GM18526 (cell line): Measurements from ENCODE around the gene CMTM5.

Experiments
- POLR2A ChIP-seq: IDR thresholded peaks from 3 replicates; pipeline ENCODE4 v1.6.1; 2011; ENCODE audit not compliant: insufficient read length; ENCODE audit errors: extremely low read depth

Gene CMTM5

DNA sequence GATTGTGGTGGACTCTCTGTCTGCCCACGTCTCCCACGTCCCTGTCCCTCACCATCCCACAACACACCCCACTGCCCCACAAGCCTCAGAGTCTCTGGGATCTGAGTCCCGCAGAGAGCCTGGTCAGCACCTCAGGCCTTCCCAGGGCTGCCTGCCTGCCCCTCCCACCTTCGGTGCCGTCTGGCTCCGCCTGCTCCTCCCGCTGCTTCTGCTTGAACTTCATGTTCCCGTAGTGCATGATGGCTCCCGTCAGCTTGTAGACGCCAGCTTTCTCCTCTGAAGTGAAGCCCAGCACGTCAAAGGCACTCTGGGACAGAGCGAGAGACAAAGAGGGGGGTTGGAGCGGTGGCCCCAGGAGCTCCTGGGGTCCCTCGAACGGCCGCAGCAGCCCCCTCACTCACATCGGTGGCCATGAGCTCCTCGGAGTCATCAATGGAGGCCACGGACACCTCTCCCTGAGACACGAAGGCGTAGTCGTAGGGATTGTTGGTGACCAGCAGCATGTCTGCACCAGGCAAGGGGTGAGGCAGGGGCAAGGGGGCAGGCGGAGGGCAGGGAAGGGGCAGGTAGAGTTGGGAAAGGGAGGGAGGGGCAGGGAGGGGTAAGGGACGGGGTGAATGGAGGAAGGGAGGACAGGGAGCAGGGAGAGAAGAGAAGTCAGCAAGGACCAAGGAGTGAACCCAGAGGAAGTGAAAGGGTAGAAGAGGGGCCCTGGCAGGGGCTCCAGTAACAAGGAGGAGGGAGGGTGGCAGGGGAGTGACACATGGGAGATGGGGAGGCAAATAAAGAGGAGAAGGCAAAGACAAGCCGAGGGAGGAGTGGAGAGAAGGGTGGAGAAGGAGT is 25.7 kb downstream of the CMTM5 start:
- no peak for TF ChIP-seq POLR2A

DNA sequence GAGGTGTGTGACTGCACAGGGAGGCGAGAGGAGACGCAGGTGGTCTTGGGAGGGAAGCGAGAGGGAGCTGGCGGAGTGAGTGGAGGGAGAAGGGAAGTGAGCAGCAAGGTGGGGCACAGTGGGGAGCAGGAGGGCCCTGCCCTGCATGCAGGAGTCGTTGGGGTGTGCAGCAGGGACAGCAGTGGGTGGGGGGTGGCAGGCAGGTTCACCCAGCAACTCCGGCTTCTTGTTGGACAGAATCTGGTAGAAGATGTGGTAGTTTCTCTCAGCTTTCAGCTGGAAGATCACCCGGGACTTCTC is 26.2 kb downstream of the CMTM5 start:
- TF ChIP-seq POLR2A, result no peak

DNA sequence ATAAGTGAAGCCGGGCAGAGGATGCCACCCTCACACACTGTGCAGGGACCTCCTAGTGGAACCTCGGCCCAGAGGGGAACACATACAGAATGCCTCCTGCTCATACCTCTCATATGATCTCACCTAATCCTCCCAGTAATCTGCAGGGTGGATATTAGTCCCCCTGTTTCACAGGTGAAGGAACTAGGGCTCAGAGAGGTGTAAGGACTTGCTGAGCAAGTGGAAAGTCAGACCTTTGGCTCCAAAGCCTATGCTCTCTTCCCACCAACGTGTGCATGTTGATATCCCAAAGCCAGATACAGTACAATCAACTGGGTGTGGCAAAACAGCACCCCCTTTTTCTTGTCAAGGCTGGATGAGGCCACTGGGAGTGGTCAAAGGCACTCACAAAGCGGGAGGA is 27.1 kb downstream of the CMTM5 start:
- TF ChIP-seq POLR2A, result no peak

DNA sequence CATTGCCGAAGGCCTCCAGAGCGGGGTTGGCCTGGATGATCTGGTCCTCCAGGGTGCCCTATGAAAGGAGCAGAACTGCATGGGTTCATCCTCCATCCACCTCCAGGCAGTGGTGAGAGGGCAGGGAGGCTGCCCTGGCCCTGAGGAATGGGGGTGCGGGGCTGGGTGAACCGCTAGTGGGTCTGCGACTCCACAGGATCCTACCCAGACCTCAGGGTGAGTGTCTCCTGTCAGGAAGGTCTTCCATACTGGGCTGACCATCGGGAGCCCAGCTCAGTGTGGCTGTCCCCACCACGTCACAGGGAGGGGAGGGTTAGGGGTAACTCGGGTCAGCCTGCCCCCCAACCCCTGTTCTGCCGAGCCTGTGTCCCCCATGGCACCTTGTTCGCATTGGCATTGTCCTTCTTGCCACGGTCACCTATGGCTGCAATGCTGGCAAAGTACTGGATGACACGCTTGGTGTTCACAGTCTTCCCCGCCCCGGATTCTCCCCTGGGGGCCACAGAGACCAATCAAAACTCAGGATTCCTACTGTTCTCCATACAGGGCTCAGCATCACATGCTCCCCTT is 27.6 kb downstream of the CMTM5 start:
- no peak for TF ChIP-seq POLR2A

DNA sequence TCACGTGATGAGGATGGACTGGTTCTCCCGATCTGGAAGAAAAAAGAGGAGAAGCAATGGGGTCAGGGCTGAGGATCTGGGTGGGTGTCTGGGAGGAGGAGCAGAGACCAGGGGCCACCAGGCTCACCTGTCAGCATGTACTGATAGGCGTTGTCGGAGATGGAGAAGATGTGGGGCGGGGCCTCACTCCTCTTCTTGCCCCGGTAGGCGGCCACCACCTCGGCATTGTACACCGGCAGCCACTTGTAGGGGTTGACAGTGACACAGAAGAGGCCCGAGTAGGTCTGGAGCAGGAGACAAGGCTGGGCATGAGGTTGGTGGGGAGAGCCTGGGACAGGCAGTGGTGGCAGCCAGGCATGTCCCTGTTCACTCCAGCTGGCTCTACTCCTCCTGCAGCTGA is 28.2 kb downstream of the CMTM5 start:
- TF ChIP-seq POLR2A, result no peak

DNA sequence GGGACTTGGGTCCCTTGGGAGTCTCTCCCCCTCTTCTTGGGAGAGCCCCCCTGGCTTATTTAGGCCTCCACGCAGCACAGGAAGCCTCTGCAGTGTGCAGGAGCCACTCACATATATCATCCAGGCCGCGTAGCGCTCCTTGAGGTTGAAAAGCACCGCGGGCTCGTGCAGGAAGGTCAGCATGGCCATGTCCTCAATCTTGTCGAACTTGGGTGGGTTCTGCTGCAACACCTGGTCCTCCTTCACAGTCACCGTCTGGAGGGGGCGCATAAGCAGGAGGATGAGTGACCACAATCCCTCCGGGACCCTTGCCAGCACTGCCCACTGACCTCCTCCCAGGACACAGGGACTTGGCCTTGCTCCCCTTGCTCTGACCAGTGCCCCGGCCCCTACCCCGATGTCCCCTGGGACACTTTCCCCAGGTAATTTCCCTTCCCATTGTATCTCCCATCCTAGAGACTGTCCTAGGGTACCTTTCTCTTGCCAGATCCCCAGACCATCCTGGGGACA is 28.7 kb downstream of the CMTM5 start:
- no peak for TF ChIP-seq POLR2A

DNA sequence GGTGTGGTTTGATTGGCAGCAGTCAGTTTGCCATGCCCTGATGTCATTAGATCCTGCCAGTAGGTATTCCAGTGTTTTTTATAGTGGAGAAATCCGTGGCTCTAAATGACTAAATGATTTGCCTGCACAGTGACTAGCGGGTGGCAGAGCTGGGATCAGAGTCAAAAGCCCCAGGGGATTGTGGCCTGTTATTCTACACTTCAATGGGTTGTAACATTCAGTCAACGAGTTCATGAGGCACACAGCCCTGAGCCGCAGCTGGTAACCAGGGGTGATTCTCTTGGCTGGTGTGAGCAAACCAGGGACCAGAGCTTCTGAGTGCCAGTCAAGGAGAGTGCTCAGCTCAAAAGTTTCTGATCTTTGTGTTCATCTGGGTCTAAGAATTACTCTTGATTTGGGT is 29.4 kb downstream of the CMTM5 start:
- TF ChIP-seq POLR2A, result no peak

DNA sequence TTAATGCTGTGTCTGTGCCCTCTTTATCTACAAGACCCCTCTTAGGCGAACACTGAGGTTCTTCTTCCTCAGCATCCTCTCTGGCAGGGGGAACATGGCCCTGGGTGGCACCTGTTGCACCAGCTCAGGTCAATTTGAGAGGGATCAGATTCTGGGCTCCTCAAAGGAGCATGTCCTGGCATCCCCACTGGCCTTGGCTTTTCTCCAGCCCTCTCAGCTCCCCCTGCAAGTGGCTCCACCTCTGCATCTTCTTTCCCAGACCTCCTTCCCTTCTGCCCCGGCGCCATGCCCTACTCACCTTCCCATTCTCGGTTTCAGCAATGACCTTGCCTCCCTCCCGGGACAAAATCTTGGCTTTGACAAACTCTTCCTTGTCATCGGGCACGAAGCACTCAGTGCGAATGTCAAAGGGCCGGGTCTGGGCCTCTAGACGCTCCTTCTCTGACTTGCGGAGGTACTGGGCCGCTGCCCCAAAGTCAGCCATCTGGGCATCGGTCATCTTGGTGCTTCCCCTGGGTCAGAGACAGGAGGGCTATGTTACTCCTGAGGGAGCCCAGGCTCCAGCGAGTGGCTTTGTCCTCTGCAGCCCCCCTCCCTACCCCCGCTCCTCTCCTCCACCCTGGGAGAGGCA is 30.0 kb downstream of the CMTM5 start:
- no peak for TF ChIP-seq POLR2A

DNA sequence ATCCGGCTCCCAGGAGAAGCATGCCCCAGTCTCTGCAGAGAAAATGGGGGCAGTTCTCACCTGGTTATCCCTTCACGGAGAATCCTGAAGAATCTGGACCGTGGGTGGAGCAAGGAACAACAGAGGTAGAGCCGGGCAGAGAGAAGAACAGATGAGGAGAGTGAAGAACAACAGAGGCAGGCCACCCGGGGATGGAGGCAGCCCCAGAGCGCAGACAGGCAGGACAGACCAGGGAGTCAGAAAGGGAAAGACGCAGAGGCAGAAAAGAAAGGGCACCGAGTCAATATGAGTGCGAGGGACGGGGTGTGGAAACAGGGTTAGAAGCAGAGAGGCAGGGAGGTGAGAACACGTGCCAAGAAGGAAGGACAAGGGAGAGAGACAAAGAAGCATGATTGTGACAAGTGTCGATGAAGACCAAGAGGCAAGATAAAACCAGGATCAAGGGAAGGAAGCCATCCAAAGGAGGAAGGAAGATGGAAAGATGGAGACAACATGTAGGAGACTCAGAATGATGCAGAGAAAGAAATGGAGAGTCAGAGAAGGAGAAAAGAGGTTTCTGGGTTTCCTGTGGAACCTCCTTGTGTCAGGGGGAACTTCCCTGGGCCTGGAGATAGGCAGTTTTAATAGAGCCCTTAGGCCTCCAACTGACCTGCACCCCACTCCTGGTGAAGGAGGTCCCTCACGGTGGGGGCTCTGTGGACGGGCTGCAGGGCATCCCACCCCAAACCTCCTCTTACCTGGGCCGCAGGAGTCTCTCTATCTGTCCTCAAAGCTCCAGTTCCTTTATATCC is 30.9 kb downstream of the CMTM5 start, which contains the start of gene MYH6:
TSS of gene MYH6 (minus strand) at position 758 of the 791 bp plus-strand sequence. CDS start 1,050 bp downstream, outside the sequence.
- no peak for TF ChIP-seq POLR2A

DNA sequence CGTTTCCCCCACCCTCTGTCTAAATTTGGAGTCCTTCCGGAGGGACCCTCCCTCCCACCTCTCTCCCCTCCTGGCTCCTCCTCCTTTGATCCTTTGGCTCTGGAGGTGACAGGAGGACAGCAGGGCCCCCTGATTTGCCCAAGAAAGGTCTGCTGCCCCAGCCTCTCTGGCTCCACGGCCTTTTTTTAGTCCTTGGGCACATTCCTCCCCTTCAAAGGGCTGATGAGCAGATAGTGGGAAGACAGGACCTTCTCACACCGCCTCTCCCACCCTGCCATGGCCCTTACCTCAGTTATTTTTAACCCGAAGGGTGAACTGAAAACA is 31.4 kb downstream of the CMTM5 start:
- no peak for TF ChIP-seq POLR2A

DNA sequence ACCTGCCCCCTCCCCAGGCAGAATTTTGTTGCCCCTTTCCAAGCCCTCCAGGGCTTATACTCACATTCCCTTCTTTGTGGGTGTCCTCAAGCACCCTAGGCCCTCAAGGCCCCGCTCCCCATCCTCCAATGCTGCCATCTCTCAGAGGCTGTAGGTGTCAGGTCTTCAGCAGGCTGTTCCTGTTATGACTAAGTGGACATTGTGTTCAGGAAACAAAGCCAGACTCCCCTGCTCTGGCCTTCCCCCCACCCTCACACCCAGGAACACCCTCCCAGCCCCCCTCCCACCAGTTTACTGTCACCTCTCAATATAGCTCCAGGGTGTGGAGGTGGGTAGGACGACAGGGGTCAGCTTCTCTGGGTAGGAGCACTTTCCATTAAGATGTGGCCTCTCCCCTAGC is 32.6 kb downstream of the CMTM5 start:
- TF ChIP-seq POLR2A, result no peak

DNA sequence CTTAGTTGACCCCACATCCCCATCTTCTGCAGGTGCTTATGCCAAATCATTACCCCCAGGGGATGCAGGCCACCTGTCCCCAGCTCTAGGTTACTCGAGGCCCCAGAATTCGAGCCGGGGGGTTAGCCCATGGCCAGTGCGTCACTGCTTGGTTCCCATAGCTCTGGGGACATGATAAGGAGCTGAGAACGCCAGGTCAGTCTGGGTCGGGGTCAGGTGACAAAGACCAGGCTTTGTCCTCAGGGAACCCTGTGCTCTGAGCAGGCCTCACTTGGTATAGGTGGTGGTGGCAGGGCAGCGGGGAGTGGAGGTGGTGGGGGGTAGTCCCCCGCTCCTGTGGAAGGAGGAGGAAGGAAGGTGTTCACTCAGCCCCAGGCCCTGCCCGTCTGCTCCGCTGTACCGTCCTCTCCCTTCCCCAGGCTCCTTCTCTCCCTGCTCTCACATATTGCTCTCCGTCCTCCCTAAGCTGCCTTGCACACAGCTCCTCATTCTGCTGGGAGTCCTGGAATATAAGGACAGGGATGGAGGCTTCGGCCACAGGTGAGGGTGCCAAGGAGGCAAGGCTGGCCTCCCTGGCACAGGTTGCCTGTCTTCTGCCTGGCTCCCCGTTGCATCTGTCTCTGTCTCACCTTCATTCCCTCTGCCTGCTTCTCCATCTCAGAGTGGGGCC is 33.3 kb downstream of the CMTM5 start:
- no peak for TF ChIP-seq POLR2A

DNA sequence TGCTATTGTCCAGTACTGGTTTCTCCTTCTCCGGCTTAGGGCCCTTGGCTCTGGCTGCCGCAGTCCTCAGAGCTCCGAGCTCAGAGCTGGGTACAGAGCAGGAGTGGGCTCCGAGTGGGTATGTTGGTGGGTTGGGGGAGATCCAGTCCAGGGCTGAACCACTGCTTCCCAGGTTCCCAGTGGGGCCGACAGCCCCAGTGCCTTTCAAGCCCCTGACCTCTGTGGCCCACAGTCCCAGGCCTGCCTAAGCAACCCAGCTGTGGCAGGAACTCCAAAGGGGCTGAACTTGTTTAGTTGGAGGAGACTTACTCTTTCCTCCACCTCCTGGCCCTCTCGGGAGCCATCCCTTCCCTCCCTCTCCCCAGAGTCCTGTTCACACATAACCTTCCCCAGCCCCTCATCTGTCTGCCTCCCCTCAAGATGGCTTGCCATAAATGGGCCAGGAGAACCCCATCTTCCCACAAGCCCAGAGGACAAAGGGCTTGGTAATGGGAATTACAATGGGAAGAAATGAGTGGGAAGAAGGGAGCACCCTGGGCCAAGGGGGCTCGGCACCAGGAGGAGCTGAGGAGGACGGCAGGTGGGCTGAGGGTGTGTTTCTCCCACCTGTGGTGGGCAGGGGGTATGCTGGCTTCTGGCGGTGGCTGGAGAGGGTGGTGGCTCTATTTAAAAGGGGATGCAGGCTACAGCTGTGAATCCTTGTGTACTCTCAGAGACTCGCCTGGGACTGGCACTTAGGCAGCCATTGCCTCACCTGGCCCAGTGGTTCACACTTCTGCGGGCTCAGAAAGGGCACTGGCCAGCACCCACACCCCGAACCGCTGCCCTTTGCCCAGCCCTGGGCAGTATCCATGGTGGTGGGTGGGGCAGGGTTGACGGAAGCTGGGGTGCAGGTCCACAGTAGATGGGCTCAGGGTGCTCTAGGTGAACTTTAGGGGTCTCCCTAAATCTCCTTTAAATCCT is 35.0 kb downstream of the CMTM5 start:
- TF ChIP-seq POLR2A, result no peak

DNA sequence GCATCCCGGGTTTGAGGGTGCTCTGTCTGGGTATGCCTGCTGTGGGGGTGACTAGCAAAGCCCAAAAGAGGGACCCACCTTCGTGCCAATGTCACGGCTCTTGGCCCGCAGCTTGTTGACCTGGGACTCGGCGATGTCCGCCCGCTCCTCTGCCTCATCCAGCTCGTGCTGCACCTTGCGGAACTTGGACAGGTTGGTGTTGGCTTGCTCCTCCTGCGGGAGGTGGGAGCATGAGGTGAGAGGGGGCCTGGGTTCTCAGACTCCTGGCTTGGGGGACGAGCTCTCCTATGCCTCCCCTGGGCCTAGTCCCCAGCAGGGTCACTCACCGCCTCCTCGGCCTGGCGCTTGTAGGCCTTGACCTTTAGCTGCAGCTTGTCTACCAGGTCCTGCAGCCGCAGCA is 36.8 kb downstream of the CMTM5 start:
- TF ChIP-seq POLR2A, result no peak

DNA sequence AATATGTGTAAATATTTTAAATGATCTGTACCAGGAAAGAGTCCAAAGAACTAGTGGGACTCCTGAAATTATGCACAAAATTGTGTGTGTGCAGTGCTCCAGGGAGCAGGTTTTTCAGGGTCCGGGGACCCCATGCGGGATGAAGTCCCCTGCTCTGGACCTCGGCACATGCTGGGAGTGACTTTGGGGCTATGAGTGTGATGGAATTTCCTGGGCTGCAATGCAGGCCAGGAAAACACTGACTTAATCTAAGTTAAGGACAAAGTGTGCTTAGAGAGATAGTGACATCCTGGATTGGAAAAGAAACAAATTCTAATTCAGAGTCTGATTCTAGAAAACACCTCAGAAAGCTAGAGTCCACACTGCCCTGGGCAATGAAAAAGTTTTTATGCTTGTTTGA is 37.4 kb downstream of the CMTM5 start:
- TF ChIP-seq POLR2A, result no peak
